ENCODE results near the gene DTNBP1.

Gene DTNBP1

GRCh38 chr6:15473741-15474161, 189.1 kb downstream of the DTNBP1 start:
- no peak for DNase-seq

DNA sequence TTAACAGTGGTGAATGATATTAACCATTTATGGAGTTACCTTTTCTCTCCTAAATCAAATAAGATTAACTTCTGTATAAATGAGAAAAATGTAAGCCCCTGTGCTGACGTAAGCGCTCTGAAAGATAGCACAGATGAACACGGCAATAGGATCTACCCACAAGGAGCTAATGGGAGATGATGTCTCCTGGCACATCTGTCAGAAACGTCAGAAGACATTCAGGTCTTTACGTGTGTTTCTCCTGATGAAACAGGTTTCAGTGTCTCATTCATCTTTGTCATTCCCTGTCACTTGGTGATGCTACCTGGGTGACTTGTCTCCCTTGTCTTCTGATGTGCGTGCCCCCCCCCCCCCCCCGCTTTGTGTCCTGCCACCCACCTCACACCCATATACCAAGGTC, 189.7 kb downstream of the DTNBP1 start:
- DNase-seq, result no peak
